Measurements from ENCODE around the gene FAM168B. TPM values are rescaled to one million over a fixed set of nuclear protein-coding genes. Genes with fewer than 3 reads are reported as not detected.

FAM168B gene
- total and polyA plus RNA-seq, 5 donors, result 34.1 to 99.4 (median 86.9) TPM

DNA sequence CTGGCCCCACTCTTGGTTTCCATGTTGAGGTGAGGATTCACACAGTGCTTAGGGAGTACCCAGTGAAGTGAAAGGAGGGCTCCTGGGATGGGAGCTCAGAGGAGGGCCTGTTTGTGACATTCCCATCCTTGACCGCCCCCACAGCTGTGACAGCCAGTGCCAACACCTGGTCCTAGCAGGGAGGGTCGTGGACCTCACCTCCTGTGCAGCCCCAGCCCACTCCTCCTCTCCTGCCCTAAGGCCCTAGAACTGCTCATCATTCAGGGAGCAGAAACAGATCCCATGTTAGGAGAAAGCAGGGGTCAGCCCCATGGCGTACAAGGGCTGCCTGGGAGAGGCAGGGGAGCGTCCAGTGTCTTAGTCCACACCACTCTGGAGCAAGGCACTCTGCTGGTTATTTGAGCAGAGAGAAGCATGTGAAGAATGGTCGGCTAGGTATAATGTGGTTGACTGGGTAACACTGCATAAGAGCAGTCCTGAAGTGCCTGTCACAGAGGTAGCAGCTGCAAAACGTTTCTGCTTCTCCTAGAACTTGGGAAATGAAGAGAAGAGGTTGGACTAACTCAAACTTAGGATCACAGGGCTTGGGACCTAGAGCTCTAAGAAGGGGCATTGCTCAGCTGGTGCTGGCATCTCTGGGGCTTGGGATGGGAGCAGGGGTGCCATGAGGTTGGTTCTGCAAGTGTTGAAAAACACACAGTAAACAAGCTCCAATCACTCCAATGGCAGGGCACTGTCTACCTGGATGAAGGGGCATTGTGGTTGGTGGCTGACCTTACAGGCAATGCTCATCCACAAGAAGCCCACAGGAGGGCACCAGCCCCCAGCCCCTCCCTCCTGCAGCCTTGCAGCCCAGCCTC, 55.6 kb downstream of the FAM168B start:
- Histone ChIP-seq H3K4me1 (ENCODE audit: control insufficient read depth, insufficient read depth, low read length) (no peaks in the 10 kb centered on the region), H3K27me3 (ENCODE audit: control insufficient read depth, insufficient read depth) (no peaks in the 10 kb centered on the region), H3K9me3 (ENCODE audit: control insufficient read depth, low read length) (no peaks in the 10 kb centered on the region), H3K4me3 (ENCODE audit: low read length) (no peak overlapping the region), H3K27ac (ENCODE audit: low read length) (no peak overlapping the region)
- 70% methylated on average over 6 of the region's 6 CpGs for WGBS
- intact Hi-C loops (cut with DNase I), result no loop called here
- no peak for ATAC-seq
- no peak for DNase-seq

DNA sequence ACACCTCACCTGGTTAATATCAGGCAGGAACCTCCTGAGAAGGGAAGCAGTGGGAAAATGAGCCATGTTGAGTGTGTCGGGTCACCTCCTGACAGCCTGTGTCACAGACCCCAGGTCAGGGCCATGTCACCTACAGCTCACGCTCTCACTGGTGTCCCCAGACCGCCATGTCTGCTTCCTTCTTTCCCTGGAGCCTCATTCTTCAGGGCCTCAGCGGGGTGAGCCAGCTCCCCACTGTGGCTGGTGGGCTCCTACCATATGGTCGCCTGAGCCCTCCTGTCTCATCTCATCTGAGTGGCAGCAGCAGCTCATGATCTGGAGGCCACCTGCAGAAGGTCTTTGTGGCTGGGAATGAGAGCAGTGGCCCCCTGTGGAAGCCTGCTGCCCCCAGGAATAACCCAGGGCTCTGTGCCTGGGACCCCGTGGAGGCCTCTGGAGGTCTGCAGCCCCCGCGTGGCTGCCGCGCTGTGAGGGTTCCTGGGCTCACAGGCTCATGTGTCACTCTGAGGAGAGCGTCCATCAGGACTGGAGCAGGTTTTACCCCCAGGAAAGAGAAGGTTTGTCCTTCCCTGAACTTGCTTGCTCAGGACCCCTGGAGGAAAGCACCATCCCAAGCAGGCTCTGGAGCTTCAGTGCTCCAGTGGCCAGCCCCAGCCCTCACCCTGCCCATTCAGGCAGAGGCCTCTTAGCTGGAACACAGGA, 56.4 kb downstream of the FAM168B start:
- Histone ChIP-seq H3K9me3 (ENCODE audit: control insufficient read depth, low read length) (no peaks in the 10 kb centered on the region), H3K27me3 (ENCODE audit: control insufficient read depth, insufficient read depth) (no peaks in the 10 kb centered on the region), H3K4me3 (ENCODE audit: low read length) (no peak overlapping the region), H3K4me1 (ENCODE audit: control insufficient read depth, insufficient read depth, low read length) (no peaks in the 10 kb centered on the region), H3K27ac (ENCODE audit: low read length) (no peak overlapping the region)
- DNase-seq (no peak), ATAC-seq (no peak)
- WGBS, result 92% methylated on average over 11 of the region's 11 CpGs
- intact Hi-C loops (cut with DNase I), result no loop called here

DNA sequence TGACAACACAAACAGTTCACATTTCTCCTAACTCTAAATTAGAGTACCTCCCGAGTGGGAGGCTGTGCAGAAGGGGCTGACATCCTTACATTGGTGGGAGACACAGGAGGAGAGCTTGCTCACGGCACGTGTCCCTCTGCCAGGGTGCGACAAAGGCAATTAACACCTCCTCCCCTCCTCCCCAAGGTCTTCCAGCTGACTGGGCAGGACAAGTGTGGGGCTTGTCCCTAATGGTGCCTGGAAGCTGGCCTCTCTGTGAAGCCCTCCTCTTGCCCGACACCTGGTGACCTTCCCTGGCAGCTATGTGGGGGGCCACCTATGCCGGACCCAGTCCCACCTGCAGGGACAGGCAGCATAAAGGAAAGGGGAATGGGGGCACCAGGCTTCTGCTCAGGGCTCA, 57.0 kb downstream of the FAM168B start:
- Histone ChIP-seq H3K4me1 (ENCODE audit: control insufficient read depth, insufficient read depth, low read length) (no peaks in the 10 kb centered on the region), H3K4me3 (ENCODE audit: low read length) (no peak overlapping the region), H3K27ac (ENCODE audit: low read length) (no peak overlapping the region), H3K9me3 (ENCODE audit: control insufficient read depth, low read length) (no peaks in the 10 kb centered on the region), H3K27me3 (ENCODE audit: control insufficient read depth, insufficient read depth) (no peaks in the 10 kb centered on the region)
- intact Hi-C loops (cut with DNase I), result no loop called here
- ATAC-seq (no peak), DNase-seq (no peak)
- 65% methylated on average over 6 of the region's 6 CpGs for WGBS

DNA sequence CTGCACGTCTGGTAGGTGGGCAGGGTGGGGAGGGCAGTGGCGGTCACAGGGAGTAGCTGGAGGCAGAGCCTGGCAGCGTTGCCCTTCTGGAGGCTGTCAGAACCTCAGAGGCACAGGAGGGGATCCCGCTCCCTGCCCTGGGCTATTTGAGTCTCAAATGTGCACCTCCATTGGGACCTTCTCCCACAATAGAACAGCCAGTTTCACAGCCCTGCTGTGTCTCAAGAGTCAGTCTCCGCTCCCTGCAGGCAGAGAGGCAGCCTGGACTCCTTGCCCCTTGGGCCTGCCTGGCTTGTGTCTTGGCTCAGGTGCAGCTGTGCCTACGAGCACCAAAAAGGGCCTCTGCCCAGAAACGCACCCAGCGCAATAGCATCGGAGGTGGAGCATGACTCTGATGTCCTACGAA, 57.4 kb downstream of the FAM168B start:
- no peaks in the 10 kb centered on the region for H3K9me3 ChIP-seq (ENCODE audit: control insufficient read depth, low read length)
- 67% methylated on average over 10 of the region's 10 CpGs for WGBS
- no peak for ATAC-seq
- H3K27ac ChIP-seq (ENCODE audit: low read length), result no peak overlapping the region
- no peaks in the 10 kb centered on the region for H3K4me1 ChIP-seq (ENCODE audit: control insufficient read depth, insufficient read depth, low read length)
- DNase-seq, result no peak
- H3K27me3 ChIP-seq (ENCODE audit: control insufficient read depth, insufficient read depth), result no peaks in the 10 kb centered on the region
- intact Hi-C loops (cut with DNase I), result no loop called here
- H3K4me3 ChIP-seq (ENCODE audit: low read length), result no peak overlapping the region

DNA sequence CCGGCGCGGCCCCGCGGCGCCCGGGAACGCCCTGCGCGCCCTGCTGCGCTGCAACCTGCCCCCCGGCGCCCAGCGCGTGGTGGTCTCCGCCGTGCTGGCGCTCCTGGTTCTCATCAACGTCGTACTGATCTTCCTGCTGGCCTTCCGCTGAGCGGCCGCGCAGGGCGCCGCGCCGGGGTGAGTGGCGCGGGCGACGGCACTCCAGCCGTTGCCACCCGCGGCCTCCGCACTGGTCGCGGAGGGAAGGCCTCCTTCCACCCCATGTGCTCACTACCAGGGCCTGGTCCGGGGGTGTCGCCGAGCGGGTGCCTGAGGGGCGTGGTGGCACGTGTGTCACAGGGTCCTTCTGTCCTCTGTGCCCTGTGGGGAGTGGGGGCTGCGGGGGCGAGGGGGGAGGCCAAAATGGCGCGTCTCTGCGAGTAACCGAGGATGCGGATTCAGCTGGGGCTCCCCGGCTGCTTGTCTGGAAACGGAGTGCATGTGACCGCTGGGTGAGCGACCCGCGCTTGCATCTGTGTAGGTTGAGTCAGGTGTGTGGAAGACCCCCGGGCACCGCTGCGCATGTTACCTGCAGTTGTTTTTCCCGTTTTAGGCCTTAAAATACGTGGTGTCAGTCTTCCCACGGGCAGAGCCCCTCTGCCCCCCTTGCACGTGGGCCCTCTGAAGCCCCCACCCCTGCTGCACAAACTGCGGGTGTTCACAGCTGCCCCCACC, 58.0 kb downstream of the FAM168B start:
- no peaks in the 10 kb centered on the region for H3K27me3 ChIP-seq (ENCODE audit: control insufficient read depth, insufficient read depth)
- WGBS, result 10% methylated on average over 65 of the region's 65 CpGs
- H3K9me3 ChIP-seq (ENCODE audit: control insufficient read depth, low read length), result no peaks in the 10 kb centered on the region
- no peak overlapping the region for H3K27ac ChIP-seq (ENCODE audit: low read length)
- H3K4me3 ChIP-seq (ENCODE audit: low read length), result peak overlapping the region; percentile 23
- H3K4me1 ChIP-seq (ENCODE audit: control insufficient read depth, insufficient read depth, low read length), result no peaks in the 10 kb centered on the region
- DNase-seq, result no peak
- no peak for ATAC-seq
- intact Hi-C loops (cut with DNase I), result no loop called here

DNA sequence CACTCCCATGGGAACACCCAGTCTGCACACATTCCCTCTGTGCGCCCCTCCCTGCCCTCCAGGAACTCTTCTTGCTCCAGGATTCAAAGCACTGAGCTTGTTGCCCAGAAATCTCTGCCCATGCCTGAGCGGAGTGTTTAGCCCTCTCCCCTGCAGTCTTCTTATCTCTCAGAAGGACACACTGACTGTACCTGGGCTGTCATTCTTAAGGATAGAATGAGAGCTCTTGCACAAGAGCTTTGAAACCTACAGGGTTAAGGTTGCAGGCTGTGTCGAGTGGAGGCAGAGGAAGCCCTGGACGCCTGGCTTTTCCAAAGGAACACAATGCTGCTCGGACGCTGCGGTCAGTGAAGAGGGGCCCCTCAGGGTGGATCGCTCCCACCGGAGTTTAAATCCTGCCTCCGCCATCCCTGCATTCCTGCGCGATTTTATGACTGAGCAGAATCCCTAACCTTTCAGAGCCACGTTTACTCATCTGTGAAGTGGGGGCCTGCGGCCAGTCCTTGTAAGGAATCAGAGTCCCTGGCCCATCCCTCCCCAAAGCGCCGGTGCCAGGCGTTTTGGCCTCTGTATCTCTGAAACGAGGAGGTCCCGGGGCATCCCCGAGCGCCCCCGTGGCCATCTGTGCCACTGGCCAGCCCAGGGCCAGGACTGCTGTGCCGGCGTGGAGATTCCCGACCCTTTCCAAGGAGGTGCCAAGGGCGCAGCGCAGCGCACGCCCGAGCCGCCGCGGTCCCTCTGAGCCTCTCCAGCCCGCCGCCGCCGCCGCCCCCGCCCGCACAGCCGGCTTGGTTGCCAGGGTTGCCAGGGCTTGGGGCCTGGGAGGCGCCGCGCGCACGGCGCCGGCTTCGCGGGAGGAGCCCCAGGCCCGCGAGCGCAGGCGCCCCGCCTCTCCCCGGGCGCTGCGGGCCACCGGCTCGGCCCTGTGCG, 58.9 kb downstream of the FAM168B start:
- ATAC-seq (peak in 1 of 2 donors; percentile 37), DNase-seq (no peak)
- Histone ChIP-seq H3K4me1 (ENCODE audit: control insufficient read depth, insufficient read depth, low read length) (no peaks in the 10 kb centered on the region), H3K9me3 (ENCODE audit: control insufficient read depth, low read length) (no peaks in the 10 kb centered on the region), H3K27ac (ENCODE audit: low read length) (no peak overlapping the region), H3K27me3 (ENCODE audit: control insufficient read depth, insufficient read depth) (no peaks in the 10 kb centered on the region), H3K4me3 (ENCODE audit: low read length) (peak overlapping the region; percentile 23)
- WGBS, result 3% methylated on average over 61 of the region's 61 CpGs
- intact Hi-C loops (cut with DNase I), result no loop called here

DNA sequence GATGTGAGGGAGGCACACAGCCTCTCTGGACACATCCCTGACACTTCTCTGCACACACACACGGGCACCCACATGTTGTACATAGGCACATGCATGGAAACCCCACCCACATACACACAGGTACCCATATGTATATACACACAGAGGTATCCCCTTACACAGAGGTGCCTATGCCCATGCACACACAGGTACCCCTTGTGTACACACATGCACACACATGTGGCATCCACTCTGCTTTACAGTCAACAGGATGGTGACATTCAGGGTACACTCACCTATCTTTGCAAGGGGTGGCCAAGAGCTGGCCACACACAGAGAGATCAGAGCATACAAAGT, 59.5 kb downstream of the FAM168B start:
- Histone ChIP-seq H3K27me3 (ENCODE audit: control insufficient read depth, insufficient read depth) (no peaks in the 10 kb centered on the region), H3K4me1 (ENCODE audit: control insufficient read depth, insufficient read depth, low read length) (no peaks in the 10 kb centered on the region), H3K27ac (ENCODE audit: low read length) (no peak overlapping the region), H3K9me3 (ENCODE audit: control insufficient read depth, low read length) (no peaks in the 10 kb centered on the region), H3K4me3 (ENCODE audit: low read length) (no peak overlapping the region)
- DNase-seq, result no peak
- no peak for ATAC-seq
- intact Hi-C loops (cut with DNase I), result no loop called here
- 85% methylated on average over 1 of the region's 1 CpG for WGBS

DNA sequence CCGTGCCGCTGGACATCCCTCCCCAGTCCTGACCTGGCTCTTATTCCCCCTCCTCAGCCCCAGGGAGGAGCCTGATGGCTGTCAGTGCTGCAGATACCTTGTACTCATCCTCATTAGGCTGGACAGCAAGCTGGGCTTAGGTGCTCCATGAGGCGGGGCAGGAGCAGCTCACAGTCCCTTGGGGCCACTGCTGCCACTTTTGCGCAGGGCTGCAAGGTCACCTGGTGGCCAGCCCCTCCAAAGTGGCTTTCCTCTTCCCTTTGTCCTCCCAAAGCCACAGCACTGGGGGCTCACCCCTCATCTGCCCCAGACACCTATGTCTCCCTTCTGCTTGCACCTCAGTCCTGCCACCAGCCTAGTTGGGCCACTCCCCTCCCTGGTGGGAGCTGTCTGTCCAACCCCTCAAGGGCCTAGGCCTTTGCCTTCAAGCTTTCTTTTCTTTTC, 60.8 kb downstream of the FAM168B start:
- Histone ChIP-seq H3K27me3 (ENCODE audit: control insufficient read depth, insufficient read depth) (no peaks in the 10 kb centered on the region), H3K4me3 (ENCODE audit: low read length) (no peak overlapping the region), H3K9me3 (ENCODE audit: control insufficient read depth, low read length) (peaks cover 2% of the 10 kb centered on the region), H3K27ac (ENCODE audit: low read length) (no peak overlapping the region), H3K4me1 (ENCODE audit: control insufficient read depth, insufficient read depth, low read length) (no peaks in the 10 kb centered on the region)
- intact Hi-C loops (cut with DNase I), result no loop called here
- WGBS, result 86% methylated on average over 4 of the region's 4 CpGs
- ATAC-seq, result no peak
- DNase-seq, result no peak

DNA sequence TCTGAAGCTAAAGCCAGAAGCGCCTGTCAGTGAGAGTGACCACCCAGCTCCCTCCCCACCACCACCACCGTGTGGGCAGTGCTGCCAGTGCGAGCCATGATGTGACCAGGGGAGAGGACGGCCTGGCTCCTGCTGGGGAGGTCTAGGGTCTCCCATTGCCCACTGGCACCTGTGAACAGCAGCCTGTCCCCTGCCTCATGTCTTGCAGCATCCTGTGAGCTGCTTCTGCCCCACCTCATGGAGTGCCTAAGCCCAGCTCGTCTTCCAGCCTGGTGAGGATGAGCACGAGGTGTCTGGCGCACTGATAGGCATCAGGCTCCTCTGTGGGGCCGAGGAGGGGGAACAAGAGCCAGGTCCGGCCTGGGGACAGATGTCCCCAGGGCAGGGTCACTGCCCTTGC, 61.4 kb downstream of the FAM168B start:
- Histone ChIP-seq H3K27me3 (ENCODE audit: control insufficient read depth, insufficient read depth) (no peaks in the 10 kb centered on the region), H3K9me3 (ENCODE audit: control insufficient read depth, low read length) (peaks cover 2% of the 10 kb centered on the region), H3K4me3 (ENCODE audit: low read length) (no peak overlapping the region), H3K27ac (ENCODE audit: low read length) (no peak overlapping the region), H3K4me1 (ENCODE audit: control insufficient read depth, insufficient read depth, low read length) (no peaks in the 10 kb centered on the region)
- intact Hi-C loops (cut with DNase I), result no loop called here
- no peak for DNase-seq
- ATAC-seq, result no peak
- WGBS, result 68% methylated on average over 9 of the region's 9 CpGs

DNA sequence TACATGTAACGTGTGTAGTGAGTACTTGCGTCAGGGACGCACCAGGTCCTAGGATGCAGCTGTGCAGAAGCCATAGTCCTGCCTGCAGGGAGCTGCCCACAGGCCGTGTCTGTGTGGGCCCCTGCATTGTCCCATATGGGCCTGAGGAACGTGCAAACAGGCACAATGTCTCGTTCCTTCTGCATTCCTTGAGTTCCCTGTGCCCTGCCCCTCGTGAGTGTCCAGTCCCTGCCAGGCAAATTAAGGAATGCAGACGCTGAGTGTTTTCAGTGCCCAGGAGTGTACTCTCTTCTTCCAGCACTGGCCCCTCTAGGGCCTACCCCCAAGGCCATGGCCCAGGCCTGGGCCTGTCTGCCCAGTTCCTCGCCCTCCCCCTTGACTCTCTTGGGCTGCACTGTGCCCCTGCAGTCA, 61.8 kb downstream of the FAM168B start:
- intact Hi-C loops (cut with DNase I), result no loop called here
- no peak for ATAC-seq
- Histone ChIP-seq H3K9me3 (ENCODE audit: control insufficient read depth, low read length) (peaks cover 2% of the 10 kb centered on the region), H3K27ac (ENCODE audit: low read length) (no peak overlapping the region), H3K27me3 (ENCODE audit: control insufficient read depth, insufficient read depth) (no peaks in the 10 kb centered on the region), H3K4me1 (ENCODE audit: control insufficient read depth, insufficient read depth, low read length) (no peaks in the 10 kb centered on the region), H3K4me3 (ENCODE audit: low read length) (no peak overlapping the region)
- 76% methylated on average over 9 of the region's 9 CpGs for WGBS
- DNase-seq, result no peak
